ENCODE data around the gene PDHX. TPM values are rescaled to one million over a fixed set of nuclear protein-coding genes. Genes with fewer than 3 reads are reported as not detected.

PDHX gene
- total and polyA plus RNA-seq, 8 donors: 7.2 to 21.2 (median 13.9) TPM

DNA sequence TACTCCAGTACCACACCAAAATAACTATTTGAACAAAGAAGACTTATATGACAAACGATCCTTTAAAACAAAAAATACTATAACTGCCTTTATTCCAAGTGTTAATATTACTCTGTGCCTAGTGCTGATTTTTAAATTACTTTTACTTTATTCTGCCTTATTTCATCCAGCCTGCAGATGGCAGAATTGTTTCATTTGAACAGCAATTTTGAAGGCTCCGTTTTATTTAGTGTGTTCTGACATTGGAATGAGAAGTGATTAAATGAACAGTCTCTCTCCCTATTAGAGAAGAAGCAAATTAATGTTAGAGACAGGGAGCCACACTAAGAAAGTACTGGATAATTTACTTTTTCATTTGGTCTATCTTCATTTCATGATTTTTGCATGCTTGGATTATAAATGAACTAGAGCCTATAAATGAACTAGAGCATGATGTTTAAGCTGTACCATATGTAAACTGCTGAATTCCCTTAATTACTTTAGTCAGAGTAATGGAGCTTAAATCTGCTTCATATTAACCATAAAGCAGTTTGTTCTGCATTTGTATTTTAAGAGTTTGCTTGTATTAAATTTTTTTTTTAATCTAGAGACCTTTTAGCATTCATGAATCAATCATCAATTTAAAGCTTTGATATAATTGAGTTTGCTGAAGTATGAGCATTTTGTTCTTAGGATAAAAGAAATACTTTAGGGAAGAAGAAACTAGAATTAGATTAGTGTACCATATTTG is 9.8 kb downstream of the PDHX start:
- intact Hi-C loops (cut with DNase I): no loop called here
- DNase-seq (no peak), FAIRE-seq (peak; percentile 87), ATAC-seq (peak; percentile 72 to 86 (median 78))
- no peaks in the 10 kb centered on the region for H3K36me3 ChIP-seq
- 2% methylated on average over 2 of the region's 2 CpGs for WGBS, 2 donors
- H3K9me3 ChIP-seq: no peaks in the 10 kb centered on the region
- no peaks in the 10 kb centered on the region for H3K27me3 ChIP-seq
- peaks cover 22 to 62% (median 50%) of the 10 kb centered on the region in 3 donors for H3K4me1 ChIP-seq
- H3K4me3 ChIP-seq: no peak overlapping the region
- no peak overlapping the region for H3K27ac ChIP-seq
- TF ChIP-seq, protein P1, sequence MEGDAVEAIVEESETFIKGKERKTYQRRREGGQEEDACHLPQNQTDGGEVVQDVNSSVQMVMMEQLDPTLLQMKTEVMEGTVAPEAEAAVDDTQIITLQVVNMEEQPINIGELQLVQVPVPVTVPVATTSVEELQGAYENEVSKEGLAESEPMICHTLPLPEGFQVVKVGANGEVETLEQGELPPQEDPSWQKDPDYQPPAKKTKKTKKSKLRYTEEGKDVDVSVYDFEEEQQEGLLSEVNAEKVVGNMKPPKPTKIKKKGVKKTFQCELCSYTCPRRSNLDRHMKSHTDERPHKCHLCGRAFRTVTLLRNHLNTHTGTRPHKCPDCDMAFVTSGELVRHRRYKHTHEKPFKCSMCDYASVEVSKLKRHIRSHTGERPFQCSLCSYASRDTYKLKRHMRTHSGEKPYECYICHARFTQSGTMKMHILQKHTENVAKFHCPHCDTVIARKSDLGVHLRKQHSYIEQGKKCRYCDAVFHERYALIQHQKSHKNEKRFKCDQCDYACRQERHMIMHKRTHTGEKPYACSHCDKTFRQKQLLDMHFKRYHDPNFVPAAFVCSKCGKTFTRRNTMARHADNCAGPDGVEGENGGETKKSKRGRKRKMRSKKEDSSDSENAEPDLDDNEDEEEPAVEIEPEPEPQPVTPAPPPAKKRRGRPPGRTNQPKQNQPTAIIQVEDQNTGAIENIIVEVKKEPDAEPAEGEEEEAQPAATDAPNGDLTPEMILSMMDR (IDR thresholded peaks at IDR 0.05): peak; percentile 7 to 54 (median 46)

DNA sequence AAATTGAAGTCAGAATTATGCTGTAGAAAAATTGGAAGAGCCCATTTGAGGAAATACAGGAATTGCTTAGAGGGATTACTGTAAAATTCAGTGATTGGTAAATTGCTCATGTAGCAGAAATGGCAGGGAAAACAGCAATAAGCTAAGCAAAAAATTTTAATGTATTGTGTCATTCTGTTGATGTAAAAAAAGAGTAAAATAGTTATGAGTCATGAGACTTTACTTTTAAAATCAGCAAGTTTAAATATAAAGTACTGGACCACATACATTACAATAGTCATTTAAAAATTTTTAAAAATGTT is 10.4 kb downstream of the PDHX start:
- no peak for DNase-seq
- Histone ChIP-seq H3K4me1 (peaks cover 22 to 62% (median 50%) of the 10 kb centered on the region in 3 donors), H3K4me3 (no peak overlapping the region), H3K27ac (no peak overlapping the region), H3K9me3 (no peaks in the 10 kb centered on the region), H3K36me3 (no peaks in the 10 kb centered on the region), H3K27me3 (no peaks in the 10 kb centered on the region)
- TF ChIP-seq, protein P1 (IDR thresholded peaks at IDR 0.05): no peak
- FAIRE-seq: no peak
- ATAC-seq: no peak
- intact Hi-C loops (cut with DNase I): no loop called here

DNA sequence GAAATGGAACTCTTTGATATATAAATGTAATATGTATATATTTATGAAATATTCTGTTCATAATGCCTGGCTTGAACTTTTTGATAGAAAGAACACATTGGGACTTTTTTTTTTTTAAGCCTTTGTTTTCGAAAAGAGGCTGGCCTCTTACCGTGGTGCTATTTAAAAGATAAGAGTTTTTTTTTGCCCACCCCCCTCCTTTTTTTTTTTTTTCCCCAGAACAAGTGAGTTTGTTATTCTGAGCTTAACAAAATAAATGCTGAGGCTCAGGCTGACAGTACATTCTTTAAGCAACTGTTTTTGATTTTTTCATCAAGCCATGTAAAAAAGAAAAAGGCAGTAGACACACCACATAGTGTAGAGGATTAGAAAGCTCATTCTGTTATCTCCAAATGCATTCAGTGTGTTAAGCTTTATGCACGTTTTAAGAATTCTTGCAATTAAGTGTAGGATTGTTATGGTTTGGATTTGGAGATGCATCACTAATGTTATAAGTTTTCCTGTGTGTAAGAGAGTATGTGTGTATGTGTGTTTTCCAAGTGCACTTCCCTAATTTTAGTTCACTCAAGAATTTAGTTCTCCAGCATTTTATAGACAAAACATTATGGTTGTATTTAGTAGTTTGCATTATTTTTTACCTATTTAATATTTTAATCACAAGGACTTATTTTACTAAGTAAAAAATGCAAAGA is 12.0 kb downstream of the PDHX start:
- Histone ChIP-seq H3K27ac (no peak overlapping the region), H3K9me3 (no peaks in the 10 kb centered on the region), H3K36me3 (no peaks in the 10 kb centered on the region), H3K27me3 (no peaks in the 10 kb centered on the region), H3K4me1 (peaks cover 22 to 62% (median 50%) of the 10 kb centered on the region in 3 donors), H3K4me3 (no peak overlapping the region)
- TF ChIP-seq, protein P1 (IDR thresholded peaks at IDR 0.05): no peak
- intact Hi-C loops (cut with DNase I): no loop called here
- DNase-seq (no peak), FAIRE-seq (no peak), ATAC-seq (no peak)
- 28 to 33% methylated on average over 3 of the region's 3 CpGs for WGBS, 2 donors

DNA sequence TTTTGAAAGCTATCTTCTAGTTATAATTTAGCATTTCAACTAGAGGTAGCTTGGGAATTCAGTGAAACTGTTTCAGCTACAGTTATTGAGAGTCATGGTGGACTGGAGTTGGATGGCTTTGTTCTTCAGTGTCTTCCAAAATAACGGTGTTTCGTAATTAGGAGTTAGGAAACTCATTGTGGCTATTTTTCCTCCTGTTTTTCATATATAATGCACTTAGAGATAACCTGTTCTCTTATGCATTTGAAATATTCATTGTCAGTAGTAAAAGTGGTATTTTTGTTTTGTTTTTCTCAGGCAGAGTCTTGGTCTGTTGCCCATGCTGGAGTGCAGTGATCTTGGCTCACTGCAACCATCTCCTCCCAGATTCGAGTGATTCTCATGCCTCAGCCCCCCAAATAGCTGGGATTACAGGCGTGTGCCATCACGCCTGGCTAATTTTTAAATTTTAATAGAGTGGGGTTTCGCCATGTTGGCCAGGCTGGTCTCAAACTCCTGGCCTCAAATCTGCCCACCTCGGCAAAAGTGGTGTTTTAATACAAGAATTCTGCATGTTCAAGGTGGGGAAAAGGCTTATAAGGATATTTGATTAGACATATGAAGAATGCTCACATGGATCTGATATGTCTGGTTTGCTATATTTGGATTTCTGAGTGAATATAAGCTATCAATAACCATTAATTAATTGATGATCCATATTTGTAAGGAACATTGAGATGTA is 12.7 kb downstream of the PDHX start:
- peaks cover 22 to 61% (median 50%) of the 10 kb centered on the region in 3 donors for H3K4me1 ChIP-seq
- no peak for FAIRE-seq
- no peak for DNase-seq
- WGBS, 2 donors: 92 to 95% methylated on average over 7 of the region's 7 CpGs
- no peaks in the 10 kb centered on the region for H3K27me3 ChIP-seq
- H3K9me3 ChIP-seq: no peaks in the 10 kb centered on the region
- no peak overlapping the region for H3K4me3 ChIP-seq
- TF ChIP-seq, protein P1 (IDR thresholded peaks at IDR 0.05): no peak
- intact Hi-C loops (cut with DNase I): no loop called here
- no peak overlapping the region for H3K27ac ChIP-seq
- H3K36me3 ChIP-seq: no peaks in the 10 kb centered on the region
- ATAC-seq: no peak

Measured in pancreas (tissue), 10 donors.